Mesenchymal stem cell (in vitro differentiated cells and primary cell): Measurements from ENCODE around the gene F3.

Source experiments
- DNase-seq: peaks from one replicate; pipeline ENCODE4 v3.0.0-alpha.2; 2013
- H2AFZ ChIP-seq: one replicate; pipeline ENCODE4 v1.6.1; 2013; ENCODE audit warnings: low read depth, mild to moderate bottlenecking, control low read depth, inconsistent platforms, low read length, moderate library complexity
- H2AK5ac ChIP-seq: 2 replicates; pipeline ENCODE4 v1.6.1; 2013; ENCODE audit warnings: low read length, moderate library complexity, mild to moderate bottlenecking, inconsistent platforms; ENCODE audit not compliant: severe bottlenecking
- H2BK120ac ChIP-seq: one replicate; pipeline ENCODE4 v1.6.1; 2013; ENCODE audit warnings: low read depth, mild to moderate bottlenecking, inconsistent platforms, low read length, moderate library complexity
- H2BK12ac ChIP-seq, 2 experiments: one replicate each; pipeline ENCODE4 v1.6.1; 2013; ENCODE audit warnings: inconsistent platforms in 2 of 2, low read length in 2 of 2, mild to moderate bottlenecking in 2 of 2, moderate library complexity in 2 of 2, control low read depth in 1 of 2
- H2BK15ac ChIP-seq: one replicate; pipeline ENCODE4 v1.6.1; 2013; ENCODE audit warnings: mild to moderate bottlenecking, low read depth, inconsistent platforms; ENCODE audit not compliant: poor library complexity, severe bottlenecking
- H2BK5ac ChIP-seq: 2 replicates; pipeline ENCODE4 v1.6.1; 2013; ENCODE audit warnings: low read depth, mild to moderate bottlenecking, low read length, control low read depth, inconsistent platforms; ENCODE audit not compliant: poor library complexity, severe bottlenecking
- H3K14ac ChIP-seq, 2 experiments: one replicate each; pipeline ENCODE4 v1.6.1; 2013; ENCODE audit warnings: inconsistent platforms in 2 of 2, low read length in 2 of 2, control low read depth in 1 of 2, mild to moderate bottlenecking in 1 of 2, moderate library complexity in 1 of 2
- H3K18ac ChIP-seq, 2 experiments: one replicate each; pipeline ENCODE4 v1.6.1; 2013; ENCODE audit warnings: inconsistent platforms in 2 of 2, low read length in 2 of 2, control low read depth in 1 of 2, low read depth in 1 of 2, mild to moderate bottlenecking in 1 of 2
- H3K23ac ChIP-seq, 2 experiments: one replicate each; pipeline ENCODE4 v1.6.1; 2013; ENCODE audit warnings: inconsistent platforms in 2 of 2, low read length in 2 of 2, mild to moderate bottlenecking in 2 of 2, moderate library complexity in 2 of 2, control low read depth in 1 of 2
- H3K27ac ChIP-seq: 2 replicates; pipeline ENCODE4 v1.5.1; 2013; ENCODE audit warnings: mild to moderate bottlenecking, moderate library complexity, low read length, control low read depth, inconsistent platforms; ENCODE audit not compliant: poor library complexity, severe bottlenecking
- H3K27me3 ChIP-seq, 2 experiments: 2 replicates each; pipeline versions ENCODE4 v1.6.1 to v1.7.0; 2013; ENCODE audit warnings: low read length in 2 of 2, mild to moderate bottlenecking in 2 of 2, moderate library complexity in 2 of 2, control low read depth in 1 of 2, inconsistent platforms in 1 of 2; ENCODE audit not compliant: control insufficient read depth in 1 of 2, insufficient read depth in 1 of 2
- H3K36me3 ChIP-seq, 2 experiments: 2 replicates each; pipeline versions ENCODE4 v1.6.1 to v1.7.0; 2013; ENCODE audit warnings: low read length in 2 of 2, control low read depth in 1 of 2, inconsistent platforms in 1 of 2, low read depth in 1 of 2, mild to moderate bottlenecking in 1 of 2; ENCODE audit not compliant: insufficient read depth in 2 of 2, control insufficient read depth in 1 of 2
- H3K4ac ChIP-seq, 2 experiments: one replicate each; pipeline ENCODE4 v1.6.1; 2013; ENCODE audit warnings: inconsistent platforms in 2 of 2, low read length in 2 of 2, mild to moderate bottlenecking in 2 of 2, moderate library complexity in 2 of 2, control low read depth in 1 of 2, low read depth in 1 of 2
- H3K4me1 ChIP-seq: 2 replicates; pipeline ENCODE4 v1.6.1; 2013; ENCODE audit warnings: low read depth, low read length, control low read depth; ENCODE audit not compliant: control insufficient read depth, insufficient read depth
- H3K4me2 ChIP-seq: 2 replicates; pipeline ENCODE4 v1.6.1; 2013; ENCODE audit warnings: low read length, mild to moderate bottlenecking, inconsistent platforms; ENCODE audit not compliant: poor library complexity, severe bottlenecking
- H3K4me3 ChIP-seq, 2 experiments: 2 replicates each; pipeline versions ENCODE4 v1.5.1 to v1.7.0; 2013; ENCODE audit warnings: low read length in 2 of 2, mild to moderate bottlenecking in 2 of 2, control low read depth in 1 of 2, low read depth in 1 of 2; ENCODE audit not compliant: insufficient read depth in 1 of 2
- H3K79me1 ChIP-seq: replicated peaks from 2 replicates; pipeline ENCODE4 v1.6.1; 2013; ENCODE audit warnings: mild to moderate bottlenecking, control low read depth, low read length, inconsistent platforms; ENCODE audit not compliant: poor library complexity, severe bottlenecking
- H3K9ac ChIP-seq: 2 replicates; pipeline ENCODE4 v1.7.0; 2013; ENCODE audit warnings: mild to moderate bottlenecking, low read length, moderate library complexity
- H3K9me3 ChIP-seq: 2 replicates; pipeline ENCODE4 v1.7.0; 2013; ENCODE audit warnings: mild to moderate bottlenecking, low read length; ENCODE audit not compliant: control insufficient read depth
- H4K8ac ChIP-seq: one replicate; pipeline ENCODE4 v1.6.1; 2013; ENCODE audit warnings: inconsistent platforms, mild to moderate bottlenecking, low read length, moderate library complexity
- H4K91ac ChIP-seq: one replicate; pipeline ENCODE4 v1.6.1; 2013; ENCODE audit warnings: mild to moderate bottlenecking, low read length, inconsistent platforms
- WGBS: methylation state at CpG from one replicate; pipeline ENCODE4 v1.1.7; 2013; ENCODE audit warnings: mixed read lengths; 5-methylcytosine and 5-hydroxymethylcytosine counted together

Gene F3

GRCh38 chr1:94553931-94554330, 12.4 kb upstream of the F3 start:
- WGBS = 83% methylated on average over 4 of the region's 4 CpGs
- no peak overlapping the region for H2BK15ac ChIP-seq
- H2BK120ac ChIP-seq = peak overlapping the region; percentile 64
- peaks cover 6% of the 10 kb centered on the region for H3K4me1 ChIP-seq
- H2BK12ac ChIP-seq = peak overlapping the region in 1 of 2 experiments; percentile 85
- H3K9ac ChIP-seq = no peak overlapping the region
- no peak overlapping the region for H3K23ac ChIP-seq
- H4K8ac ChIP-seq = no peak overlapping the region
- no peak overlapping the region for H3K4me2 ChIP-seq
- H2BK5ac ChIP-seq = no peak overlapping the region
- no peak overlapping the region for H2AK5ac ChIP-seq
- no peak overlapping the region for H3K4me3 ChIP-seq
- H3K27ac ChIP-seq = no peak overlapping the region
- H3K79me1 ChIP-seq = no peaks in the 10 kb centered on the region
- H3K14ac ChIP-seq = no peak overlapping the region
- H3K4ac ChIP-seq = peak overlapping the region; percentile 1 to 29
- no peaks in the 10 kb centered on the region for H3K36me3 ChIP-seq
- peak overlapping the region; percentile 10 for H4K91ac ChIP-seq
- no peaks in the 10 kb centered on the region for H3K9me3 ChIP-seq
- peak overlapping the region; percentile 31 to 40 for H3K18ac ChIP-seq
- no peak for DNase-seq
- H2AFZ ChIP-seq = no peak overlapping the region
- H3K27me3 ChIP-seq = no peaks in the 10 kb centered on the region

GRCh38 chr1:94553323-94553730, 11.8 kb upstream of the F3 start:
- H3K9me3 ChIP-seq = no peaks in the 10 kb centered on the region
- no peak overlapping the region for H3K27ac ChIP-seq

GRCh38 chr1:94552071-94552586, 10.6 kb upstream of the F3 start:
- no peak overlapping the region for H3K27ac ChIP-seq
- H2BK12ac ChIP-seq = peak overlapping the region in 1 of 2 experiments; percentile 97
- WGBS = 84% methylated on average over 8 of the region's 8 CpGs
- H3K9ac ChIP-seq = no peak overlapping the region
- no peaks in the 10 kb centered on the region for H3K79me1 ChIP-seq
- H3K36me3 ChIP-seq = no peaks in the 10 kb centered on the region
- no peak overlapping the region for H2AFZ ChIP-seq
- H2BK15ac ChIP-seq = peak overlapping the region; percentile 60
- DNase-seq = no peak
- H3K9me3 ChIP-seq = no peaks in the 10 kb centered on the region
- no peaks in the 10 kb centered on the region for H3K27me3 ChIP-seq
- H3K4me1 ChIP-seq = peaks cover 6% of the 10 kb centered on the region
- peak overlapping the region in 1 of 2 experiments; percentile 6 for H3K23ac ChIP-seq
- no peak overlapping the region for H4K91ac ChIP-seq
- H3K4me2 ChIP-seq = no peak overlapping the region
- peak overlapping the region; percentile 1 to 89 for H3K4ac ChIP-seq
- no peak overlapping the region for H3K4me3 ChIP-seq
- peak overlapping the region in 1 of 2 experiments; percentile 87 for H3K18ac ChIP-seq
- H2BK120ac ChIP-seq = no peak overlapping the region
- no peak overlapping the region for H2AK5ac ChIP-seq
- H2BK5ac ChIP-seq = no peak overlapping the region
- H4K8ac ChIP-seq = no peak overlapping the region
- peak overlapping the region in 1 of 2 experiments; percentile 93 for H3K14ac ChIP-seq

More at GRCh38 chr1:94553323-94553730, 11.8 kb upstream of the F3 start:
- Histone ChIP-seq H3K23ac (no peak overlapping the region), H3K18ac (peak overlapping the region in 1 of 2 experiments; percentile 64), H2BK120ac (no peak overlapping the region), H3K4me2 (no peak overlapping the region), H2BK5ac (no peak overlapping the region), H3K14ac (no peak overlapping the region), H3K4ac (peak overlapping the region in 1 of 2 experiments; percentile 64), H2BK15ac (no peak overlapping the region), H4K8ac (no peak overlapping the region), H3K9ac (no peak overlapping the region), H2AFZ (peak overlapping the region; percentile 64), H3K27me3 (no peaks in the 10 kb centered on the region), H3K36me3 (no peaks in the 10 kb centered on the region), H3K4me1 (peaks cover 6% of the 10 kb centered on the region), H3K79me1 (no peaks in the 10 kb centered on the region), H4K91ac (no peak overlapping the region), H3K4me3 (no peak overlapping the region), H2AK5ac (no peak overlapping the region), H2BK12ac (peak overlapping the region in 1 of 2 experiments; percentile 17)
- peak; percentile 64 for DNase-seq
- 8% methylated on average over 5 of the region's 5 CpGs for WGBS

- Histone ChIP-seq H3K27me3 (no peaks in the 10 kb centered on the region), H3K18ac (peak overlapping the region in 1 of 2 experiments; percentile 73), H2BK12ac (peak overlapping the region; percentile 0 to 59), H3K4ac (no peak overlapping the region), H2AFZ (no peak overlapping the region), H3K27ac (no peak overlapping the region), H4K91ac (peak overlapping the region; percentile 73), H2AK5ac (no peak overlapping the region), H3K14ac (no peak overlapping the region), H3K9ac (no peak overlapping the region), H2BK15ac (no peak overlapping the region), H2BK5ac (no peak overlapping the region), H3K23ac (no peak overlapping the region), H3K9me3 (no peaks in the 10 kb centered on the region), H3K4me3 (no peak overlapping the region), H3K36me3 (no peaks in the 10 kb centered on the region), H3K4me2 (no peak overlapping the region), H4K8ac (no peak overlapping the region), H2BK120ac (no peak overlapping the region), H3K4me1 (peaks cover 6% of the 10 kb centered on the region), H3K79me1 (no peaks in the 10 kb centered on the region)
- no peak for DNase-seq
- WGBS = 96% methylated on average over 7 of the region's 7 CpGs
These were observed 9.9 kb upstream of the F3 start for GRCh38 chr1:94551449-94551848.
